ENCODE results near the gene CRY1. TPM values are rescaled to one million over a fixed set of nuclear protein-coding genes. Genes with fewer than 3 reads are reported as not detected.

CRY1 gene
- total RNA-seq, 6 experiments from 2014 or later, result 7.5 to 12.5 (median 10.6) TPM

GRCh38 chr12:107122452-107122958 lies 29.2 kb upstream of the CRY1 start:
- intact Hi-C loops (cut with DNase I), result no loop called here
- no peak for ATAC-seq
- H3K36me3 ChIP-seq, result no peaks in the 10 kb centered on the region
- no peak for DNase-seq
- no peak for TF ChIP-seq CTCF (IDR thresholded peaks at IDR 0.05)
- TF ChIP-seq POLR2A (IDR thresholded peaks at IDR 0.05), result no peak
- H3K9me3 ChIP-seq, result no peaks in the 10 kb centered on the region
- WGBS (ENCODE audit: insufficient coverage, low coverage, low lambda C conversion rate, missing lambda C conversion rate), result 28% methylated on average over 3 of the region's 3 CpGs
- H3K27ac ChIP-seq, result no peak overlapping the region
- no peak overlapping the region for H3K4me3 ChIP-seq
- H3K27me3 ChIP-seq, result peaks cover 0 to 5% of the 10 kb centered on the region in 2 donors
- no peaks in the 10 kb centered on the region for H3K4me1 ChIP-seq

- 48% methylated on average over 3 of the region's 3 CpGs for WGBS (ENCODE audit: insufficient coverage, low coverage, low lambda C conversion rate, missing lambda C conversion rate)
- ATAC-seq, result no peak
- no peak for TF ChIP-seq POLR2A (IDR thresholded peaks at IDR 0.05)
- no peak for TF ChIP-seq CTCF (IDR thresholded peaks at IDR 0.05)
Measured at GRCh38 chr12:107119091-107119490, 25.7 kb upstream of the CRY1 start.

GRCh38 chr12:107118624-107119023 lies 25.3 kb upstream of the CRY1 start:
- no peak overlapping the region for H3K4me3 ChIP-seq
- TF ChIP-seq CTCF (IDR thresholded peaks at IDR 0.05) (no peak), POLR2A (IDR thresholded peaks at IDR 0.05) (no peak)
- 69% methylated on average over 2 of the region's 4 CpGs for WGBS (ENCODE audit: insufficient coverage, low coverage, low lambda C conversion rate, missing lambda C conversion rate)
- no peaks in the 10 kb centered on the region for H3K4me1 ChIP-seq
- intact Hi-C loops (cut with DNase I), result no loop called here
- ATAC-seq, result no peak
- peaks cover 0 to 5% of the 10 kb centered on the region in 2 donors for H3K27me3 ChIP-seq
- H3K36me3 ChIP-seq, result no peaks in the 10 kb centered on the region
- H3K9me3 ChIP-seq, result no peaks in the 10 kb centered on the region
- no peak for DNase-seq
- no peak overlapping the region for H3K27ac ChIP-seq

More at GRCh38 chr12:107119091-107119490, 25.7 kb upstream of the CRY1 start:
- Histone ChIP-seq H3K4me1 (no peaks in the 10 kb centered on the region), H3K4me3 (no peak overlapping the region), H3K27me3 (peaks cover 0 to 5% of the 10 kb centered on the region in 2 donors), H3K27ac (no peak overlapping the region), H3K9me3 (no peaks in the 10 kb centered on the region), H3K36me3 (no peaks in the 10 kb centered on the region)
- DNase-seq, result no peak
- intact Hi-C loops (cut with DNase I), result no loop called here

GRCh38 chr12:107115119-107115518 lies 21.8 kb upstream of the CRY1 start:
- no peaks in the 10 kb centered on the region for H3K9me3 ChIP-seq
- ATAC-seq, result no peak

More at GRCh38 chr12:107115119-107115518, 21.8 kb upstream of the CRY1 start:
- no peak for DNase-seq
- Histone ChIP-seq H3K27ac (no peak overlapping the region), H3K27me3 (no peaks in the 10 kb centered on the region), H3K4me3 (no peak overlapping the region), H3K4me1 (no peaks in the 10 kb centered on the region), H3K36me3 (no peaks in the 10 kb centered on the region)
- intact Hi-C loops (cut with DNase I), result no loop called here
- 89% methylated on average over 2 of the region's 2 CpGs for WGBS (ENCODE audit: insufficient coverage, low coverage, low lambda C conversion rate, missing lambda C conversion rate)
- TF ChIP-seq POLR2A (IDR thresholded peaks at IDR 0.05), result no peak
- no peak for TF ChIP-seq CTCF (IDR thresholded peaks at IDR 0.05)
